MCF 10A (cell line): ENCODE results near the gene NR2C2. TPM values are rescaled to one million over a fixed set of nuclear protein-coding genes. Genes with fewer than 3 reads are reported as not detected.

Experiments used
- BruUV-seq: library from RNA; stranded (reverse); fragments of 400-500 nt; replicated peaks from 2 replicates; lab custom pipeline; 2021; lab: Mats Ljungman, UMichigan
- CTCF ChIA-PET: fragments of 300-600 bp; sonication (Branson Sonifier 250); formaldehyde crosslinking; extraction: SDS; loops from one replicate; lab custom pipeline; 2021; ENCODE audit warnings: antibody characterized with exemption, inconsistent platforms; lab: Yijun Ruan, JAX
- POLR2A ChIA-PET: fragments of 300-600, 350-650 bp; sonication (Branson Sonifier 250); formaldehyde crosslinking; extraction: SDS; loops from one replicate; lab custom pipeline; 2020; ENCODE audit warnings: antibody characterized with exemption, inconsistent platforms; lab: Yijun Ruan, JAX
- DNase-seq: peaks from one replicate; pipeline ENCODE4 v3.0.0-alpha.2; 2018; ENCODE audit not compliant: unreplicated experiment
- H3K27ac Mint-ChIP-seq: one replicate; pipeline ENCODE4 v1.8.0; 2022; ENCODE audit warnings: mild to moderate bottlenecking, low read depth, mixed read lengths; ENCODE audit not compliant: unreplicated experiment
- H3K27me3 Mint-ChIP-seq: one replicate; pipeline ENCODE4 v1.8.0; 2022; ENCODE audit warnings: mixed read lengths; ENCODE audit not compliant: insufficient read depth, unreplicated experiment
- H3K36me3 Mint-ChIP-seq: one replicate; pipeline ENCODE4 v1.8.0; 2022; ENCODE audit warnings: mild to moderate bottlenecking, moderate library complexity, mixed read lengths; ENCODE audit not compliant: insufficient read depth, unreplicated experiment
- H3K4me1 Mint-ChIP-seq: one replicate; pipeline ENCODE4 v1.8.0; 2022; ENCODE audit warnings: mixed read lengths; ENCODE audit not compliant: insufficient read depth, unreplicated experiment
- H3K4me3 Mint-ChIP-seq: one replicate; pipeline ENCODE4 v1.8.0; 2022; ENCODE audit warnings: mild to moderate bottlenecking, moderate library complexity, mixed read lengths; ENCODE audit not compliant: unreplicated experiment
- H3K9me3 Mint-ChIP-seq: one replicate; pipeline ENCODE4 v1.8.0; 2022; ENCODE audit warnings: mixed read lengths; ENCODE audit not compliant: unreplicated experiment
- CTCF ChIP-seq: fragments of 200-600 bp; IDR thresholded peaks from one replicate; pipeline ENCODE4 v1.8.0; 2022; ENCODE audit warnings: antibody characterized with exemption, mild to moderate bottlenecking; ENCODE audit not compliant: unreplicated experiment
- intact Hi-C: fragments of 100-400 bp; cut with micrococcal nuclease; formaldehyde crosslinking; loops from 2 replicates; pipeline ENCODE4 v1.14.1; 2022
- total RNA-seq: library from RNA; stranded (reverse); gene quantifications from 2 replicates; pipeline ENCODE4 v1.2.3, GENCODE V29; 2022

The NR2C2 gene
- total RNA-seq, 1 experiment from 2014 or later = 42.4 TPM

GRCh38 chr3:14913071-14913925 is 34.1 kb upstream of the NR2C2 start:
- DNase-seq = no peak
- BruUV-seq = no TSS peak

DNA sequence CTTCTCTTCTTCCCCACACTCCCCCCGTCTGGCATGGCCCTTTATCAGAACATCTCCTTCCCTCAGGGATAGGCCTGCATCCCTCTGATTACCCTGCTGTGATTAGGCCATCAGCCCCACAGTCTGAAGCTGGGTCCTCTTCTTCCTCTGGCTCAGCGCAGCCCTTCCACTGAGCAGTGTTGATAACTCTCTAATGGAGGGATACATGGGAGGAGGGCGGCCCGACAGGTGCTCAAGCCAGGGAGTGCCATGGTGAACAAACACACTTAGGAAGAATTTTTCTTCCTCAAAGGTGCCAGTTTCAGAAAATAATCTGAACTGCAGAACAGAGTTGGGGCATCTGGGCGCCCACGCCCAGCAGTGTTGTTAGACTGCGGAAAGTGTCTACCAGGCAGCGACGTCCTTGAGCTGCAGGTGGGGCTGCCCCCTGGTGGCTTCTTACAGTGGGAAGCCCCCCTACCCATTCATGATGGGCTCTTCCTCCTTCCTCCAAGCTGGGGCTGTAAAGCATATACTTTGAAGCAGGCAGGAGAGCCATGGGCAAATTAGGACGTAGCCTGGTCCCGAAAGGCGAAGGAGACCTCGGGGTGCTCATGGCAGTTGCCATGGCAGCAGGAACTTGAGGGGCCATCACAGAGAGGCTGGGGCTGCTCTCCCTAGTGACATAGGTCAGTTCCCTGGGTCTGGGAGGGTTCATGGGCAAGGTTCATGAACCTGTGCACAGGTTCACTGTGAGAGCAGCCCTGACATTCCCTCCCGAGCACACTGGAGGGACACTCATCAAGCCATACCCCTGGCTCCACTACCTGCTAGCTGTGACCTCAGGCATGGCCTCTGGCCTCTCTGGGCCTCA is 33.2 kb upstream of the NR2C2 start:
- intact Hi-C loops = no loop called here
- H3K9me3 Mint-ChIP-seq = no peaks in the 10 kb centered on the region
- H3K27ac Mint-ChIP-seq = no peak overlapping the region
- no TSS peak for BruUV-seq
- H3K36me3 Mint-ChIP-seq = no peaks in the 10 kb centered on the region
- H3K4me3 Mint-ChIP-seq = no peak overlapping the region
- ChIA-PET POLR2A (no interaction called here), CTCF (interaction anchor here (0.6 to 9.4 kb wide), 4 partner anchors 12 to 653 kb away, joined by 3 to 94 read pairs (median 8); partner anchors contain the start of gene C3orf20)
- no peak for TF ChIP-seq CTCF
- no peak for DNase-seq
- no peaks in the 10 kb centered on the region for H3K4me1 Mint-ChIP-seq
- peaks cover 66% of the 10 kb centered on the region for H3K27me3 Mint-ChIP-seq

More at GRCh38 chr3:14913071-14913925, 34.1 kb upstream of the NR2C2 start:
- intact Hi-C loops = no loop called here
- no peaks in the 10 kb centered on the region for H3K4me1 Mint-ChIP-seq
- TF ChIP-seq CTCF = no peak
- H3K4me3 Mint-ChIP-seq = no peak overlapping the region
- no peaks in the 10 kb centered on the region for H3K9me3 Mint-ChIP-seq
- peaks cover 61% of the 10 kb centered on the region for H3K27me3 Mint-ChIP-seq
- no peaks in the 10 kb centered on the region for H3K36me3 Mint-ChIP-seq
- ChIA-PET POLR2A (no interaction called here), CTCF (interaction anchor here (1.7 to 9.4 kb wide), 3 partner anchors 8 to 239 kb away, joined by 8 to 94 read pairs (median 13); partner anchors contain the start of gene C3orf20)
- H3K27ac Mint-ChIP-seq = no peak overlapping the region

- POLR2A ChIA-PET = no interaction called here
- intact Hi-C loops = no loop called here
Observed at GRCh38 chr3:14914779-14915117, 32.6 kb upstream of the NR2C2 start.

More at GRCh38 chr3:14914779-14915117, 32.6 kb upstream of the NR2C2 start:
- no peaks in the 10 kb centered on the region for H3K9me3 Mint-ChIP-seq
- no peak overlapping the region for H3K4me3 Mint-ChIP-seq
- peaks cover 66% of the 10 kb centered on the region for H3K27me3 Mint-ChIP-seq
- H3K36me3 Mint-ChIP-seq = no peaks in the 10 kb centered on the region
- no peaks in the 10 kb centered on the region for H3K4me1 Mint-ChIP-seq
- no TSS peak for BruUV-seq
- no peak overlapping the region for H3K27ac Mint-ChIP-seq
- no peak for TF ChIP-seq CTCF
- DNase-seq = no peak
- CTCF ChIA-PET = interaction anchor here (0.6 to 9.4 kb wide), 4 partner anchors 240 to 1018 kb away, joined by 3 to 94 read pairs (median 4); partner anchors contain the start of gene C3orf20
